Kidney epithelial cell (primary cell): Measurements from ENCODE around the gene PSMA6. TPM values are rescaled to one million over a fixed set of nuclear protein-coding genes. Genes with fewer than 3 reads are reported as not detected.

Experiments used
- DNase-seq: peaks from one replicate; pipeline ENCODE4 v3.0.0-alpha.2; 2010; ENCODE audit warnings: low read depth
- H3K27me3 ChIP-seq: 2 replicates; pipeline ENCODE4 v1.6.0; 2011; ENCODE audit warnings: low read length; ENCODE audit not compliant: control insufficient read depth, insufficient read depth
- H3K36me3 ChIP-seq: 2 replicates; pipeline ENCODE4 v1.5.1; 2011; ENCODE audit warnings: low read length; ENCODE audit not compliant: control insufficient read depth, insufficient read depth
- H3K4me3 ChIP-seq: 2 replicates; pipeline ENCODE4 v1.5.1; 2011; ENCODE audit warnings: low read depth, mild to moderate bottlenecking, control low read depth, low read length
- CTCF ChIP-seq: IDR thresholded peaks from 2 replicates; pipeline ENCODE4 v1.5.1; 2011; ENCODE audit warnings: mild to moderate bottlenecking, moderate library complexity, low read length, control low read depth, inconsistent platforms; ENCODE audit not compliant: insufficient read depth, poor library complexity, severe bottlenecking
- total RNA-seq: library from RNA; depleted of rRNA; stranded (reverse); fragments of >200 nt; gene quantifications from 2 replicates; pipeline ENCODE4 v1.2.3, GENCODE V29; 2015

PSMA6 gene
- total RNA-seq, 1 donor from 2014 or later, result 214 TPM

- TF ChIP-seq CTCF, result no peak
- H3K27me3 ChIP-seq, result no peaks in the 10 kb centered on the region
- no peaks in the 10 kb centered on the region for H3K36me3 ChIP-seq
- H3K4me3 ChIP-seq, result no peak overlapping the region
- no peak for DNase-seq
Observed at GRCh38 chr14:35286003-35286600, 6.1 kb upstream of the PSMA6 start.

GRCh38 chr14:35286707-35287106 is 5.5 kb upstream of the PSMA6 start:
- no peaks in the 10 kb centered on the region for H3K36me3 ChIP-seq
- H3K27me3 ChIP-seq, result no peaks in the 10 kb centered on the region
- no peak for TF ChIP-seq CTCF
- H3K4me3 ChIP-seq, result no peak overlapping the region
- no peak for DNase-seq

- no peaks in the 10 kb centered on the region for H3K36me3 ChIP-seq
- DNase-seq, result no peak
- no peaks in the 10 kb centered on the region for H3K27me3 ChIP-seq
- no peak for TF ChIP-seq CTCF
- no peak overlapping the region for H3K4me3 ChIP-seq
Observed at GRCh38 chr14:35287431-35288013, 4.7 kb upstream of the PSMA6 start.

GRCh38 chr14:35289623-35290022 is 2.6 kb upstream of the PSMA6 start:
- no peak for TF ChIP-seq CTCF
- H3K4me3 ChIP-seq, result no peak overlapping the region
- no peaks in the 10 kb centered on the region for H3K36me3 ChIP-seq
- no peak for DNase-seq
- no peaks in the 10 kb centered on the region for H3K27me3 ChIP-seq

GRCh38 chr14:35292770-35293561 is 784 bp downstream of the PSMA6 start:
- Histone ChIP-seq H3K36me3 (no peaks in the 10 kb centered on the region), H3K4me3 (peak overlapping the region; percentile 63), H3K27me3 (no peaks in the 10 kb centered on the region)
- no peak for TF ChIP-seq CTCF
- no peak for DNase-seq
